NOMO-1 (cell line): ENCODE results near the gene S100PBP.

Experiments used
- DNase-seq, 2 experiments: peaks; one replicate each; lab custom pipeline; 2025; ENCODE audit not compliant: unreplicated experiment in 2 of 2; lab: John Stamatoyannopoulos, UW

Gene S100PBP

DNA sequence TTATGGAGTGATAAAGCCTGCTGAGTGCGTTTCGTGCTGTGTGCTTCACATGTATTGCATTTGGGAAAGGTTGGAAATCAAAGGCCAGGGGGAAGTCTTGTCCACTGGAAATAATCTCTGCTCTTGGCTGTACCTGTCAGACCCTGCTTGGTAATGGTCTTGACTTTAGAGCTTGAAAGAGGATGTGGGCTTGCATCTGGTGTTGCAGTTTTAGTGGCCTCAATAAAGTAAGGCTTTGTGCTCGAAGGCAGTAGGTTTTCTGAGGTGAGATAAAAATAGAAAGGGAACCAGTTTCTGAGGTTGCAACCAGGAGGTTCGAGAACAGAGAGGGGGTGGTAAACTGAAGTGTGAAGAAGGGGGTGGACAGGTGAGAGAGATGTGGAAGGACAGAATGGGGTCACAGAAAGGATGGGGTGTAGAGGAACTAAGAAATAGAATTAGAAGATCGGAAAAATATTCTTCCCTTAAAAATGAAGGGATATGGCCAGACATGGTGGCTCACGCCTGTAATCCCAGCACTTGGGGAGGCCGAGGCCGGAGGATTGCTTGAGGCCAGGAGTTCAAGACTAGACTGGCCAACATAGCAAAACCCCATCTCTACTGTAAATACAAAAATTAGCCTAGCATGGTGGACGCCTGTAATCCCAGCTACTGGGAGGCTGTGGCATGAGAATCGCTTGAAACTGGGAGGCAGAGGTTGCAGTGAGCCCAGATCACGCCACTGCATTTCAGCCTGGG is 1.5 kb downstream of the S100PBP start:
- peak; percentile 76 to 79 for DNase-seq

DNA sequence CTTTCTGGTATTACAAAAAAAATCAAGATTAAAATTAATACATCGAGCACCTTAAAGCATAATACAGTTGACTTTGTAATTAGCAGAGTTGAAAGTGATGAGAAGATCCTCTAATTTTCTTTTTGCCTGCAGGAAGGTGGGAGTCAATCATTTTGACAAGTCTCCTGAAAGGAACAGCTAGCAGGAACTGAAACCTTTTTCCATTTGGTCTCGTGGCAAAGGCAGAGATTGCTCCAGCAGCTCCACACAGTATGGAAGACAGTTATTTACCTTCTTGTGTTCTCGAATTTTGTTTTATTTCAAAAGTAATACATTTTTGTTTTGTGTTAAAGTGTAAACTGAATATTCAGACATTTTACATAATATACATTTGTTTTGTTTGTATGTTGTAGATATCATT is 7.7 kb downstream of the S100PBP start:
- no peak for DNase-seq

DNA sequence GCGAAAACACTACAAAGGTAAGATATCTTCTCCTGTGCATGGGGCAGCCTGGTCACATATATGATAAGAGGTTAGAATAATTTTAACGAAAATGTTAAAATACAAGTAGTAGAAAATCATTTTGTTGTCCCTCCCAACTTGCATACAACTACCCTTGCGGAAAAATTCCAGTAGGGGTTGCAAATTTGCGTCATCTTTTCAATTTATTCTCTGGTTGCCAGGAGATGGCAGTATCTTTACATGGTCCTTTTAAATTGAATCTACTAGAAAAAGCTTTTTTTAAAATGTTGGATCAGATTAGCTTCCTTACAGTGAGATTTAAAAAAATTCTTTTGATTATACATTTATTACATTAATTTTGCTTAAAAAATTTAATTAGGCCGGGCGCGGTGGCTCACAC is 10.9 kb downstream of the S100PBP start:
- no peak for DNase-seq

DNA sequence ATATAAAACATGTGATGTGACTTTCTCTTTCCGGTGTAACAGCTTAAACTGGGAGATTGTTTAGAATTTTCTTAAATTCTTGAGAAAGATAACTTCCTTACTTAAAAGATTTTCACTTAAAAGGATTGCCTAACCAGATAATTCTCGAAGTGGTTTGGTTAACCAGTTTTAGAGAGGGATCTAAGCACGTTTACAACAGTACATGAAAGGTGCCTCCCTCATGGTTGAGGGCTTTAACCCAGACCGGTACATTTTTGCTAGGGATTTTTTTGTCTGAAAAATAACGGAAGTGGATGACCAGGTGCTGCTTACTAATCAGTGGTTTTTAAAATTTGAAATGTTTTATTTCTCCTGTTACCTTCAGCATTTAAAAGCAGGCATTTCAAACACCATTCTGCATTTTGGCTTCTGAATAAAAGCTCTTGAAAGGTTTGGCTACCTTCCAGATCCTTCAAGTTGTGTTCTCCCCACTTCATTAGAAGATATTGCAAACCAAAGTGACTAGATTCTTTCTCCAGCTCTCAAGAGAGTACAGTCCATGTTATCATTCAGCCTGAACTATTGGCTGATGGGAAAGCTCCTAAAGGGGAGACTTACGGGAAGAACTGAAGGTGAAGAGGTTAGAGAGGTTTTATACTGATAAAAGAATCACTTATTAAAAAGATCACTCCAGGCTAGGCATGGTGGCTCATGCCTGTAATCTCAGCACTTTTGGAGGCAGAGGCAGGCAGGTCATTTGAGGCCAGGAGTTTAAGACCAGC is 12.8 kb downstream of the S100PBP start:
- DNase-seq: no peak

DNA sequence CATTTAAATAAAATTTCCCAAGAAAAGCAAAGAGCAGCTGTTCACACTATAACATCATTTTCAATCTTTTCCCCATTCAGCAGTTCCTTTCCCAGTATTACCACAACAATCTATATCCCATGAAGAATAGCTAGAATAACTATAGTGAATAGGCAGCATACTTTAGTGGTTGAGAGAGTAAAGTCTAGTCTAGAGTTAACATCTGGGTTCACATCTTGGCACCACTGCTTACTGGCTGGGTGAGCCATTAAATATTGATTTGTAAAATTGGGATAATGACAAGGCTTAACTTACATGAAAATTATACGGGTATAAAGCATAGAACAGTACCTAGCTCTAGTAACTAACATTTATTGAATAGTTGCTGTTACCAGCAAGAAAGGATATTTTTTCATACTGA is 14.4 kb downstream of the S100PBP start:
- DNase-seq: no peak

DNA sequence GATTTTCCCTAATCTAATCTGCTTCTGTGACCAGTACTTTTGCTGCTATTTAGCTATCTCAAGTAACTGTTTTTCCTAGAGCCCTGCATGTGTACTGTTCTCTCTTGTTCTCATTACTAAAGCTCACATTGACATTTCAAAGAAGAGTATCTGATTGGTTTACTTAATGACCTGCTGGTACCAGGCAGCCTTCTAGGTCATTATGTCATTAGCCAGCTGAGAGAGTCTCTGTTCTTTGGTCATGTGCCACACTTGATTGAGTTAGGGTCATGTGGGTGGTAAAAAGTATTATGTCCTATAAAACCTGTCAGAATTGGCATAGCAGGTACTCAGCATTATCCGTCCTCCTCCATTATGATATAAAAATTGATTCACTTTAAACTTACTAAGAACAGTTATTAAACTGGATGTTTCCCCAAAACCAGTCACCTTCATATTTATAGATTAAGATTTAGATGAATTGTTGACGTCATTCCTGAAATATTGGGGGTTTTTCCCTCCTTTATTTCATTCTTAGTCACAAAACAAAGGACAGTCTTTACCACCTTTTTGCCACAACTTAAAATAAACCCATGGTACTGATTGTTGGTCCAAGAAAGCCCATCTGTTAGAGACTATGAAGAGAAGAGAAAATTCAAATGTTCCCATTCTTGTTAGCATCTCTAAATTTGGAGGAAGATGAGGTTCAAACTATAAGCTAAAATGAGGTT is 31.1 kb downstream of the S100PBP start:
- no peak for DNase-seq

DNA sequence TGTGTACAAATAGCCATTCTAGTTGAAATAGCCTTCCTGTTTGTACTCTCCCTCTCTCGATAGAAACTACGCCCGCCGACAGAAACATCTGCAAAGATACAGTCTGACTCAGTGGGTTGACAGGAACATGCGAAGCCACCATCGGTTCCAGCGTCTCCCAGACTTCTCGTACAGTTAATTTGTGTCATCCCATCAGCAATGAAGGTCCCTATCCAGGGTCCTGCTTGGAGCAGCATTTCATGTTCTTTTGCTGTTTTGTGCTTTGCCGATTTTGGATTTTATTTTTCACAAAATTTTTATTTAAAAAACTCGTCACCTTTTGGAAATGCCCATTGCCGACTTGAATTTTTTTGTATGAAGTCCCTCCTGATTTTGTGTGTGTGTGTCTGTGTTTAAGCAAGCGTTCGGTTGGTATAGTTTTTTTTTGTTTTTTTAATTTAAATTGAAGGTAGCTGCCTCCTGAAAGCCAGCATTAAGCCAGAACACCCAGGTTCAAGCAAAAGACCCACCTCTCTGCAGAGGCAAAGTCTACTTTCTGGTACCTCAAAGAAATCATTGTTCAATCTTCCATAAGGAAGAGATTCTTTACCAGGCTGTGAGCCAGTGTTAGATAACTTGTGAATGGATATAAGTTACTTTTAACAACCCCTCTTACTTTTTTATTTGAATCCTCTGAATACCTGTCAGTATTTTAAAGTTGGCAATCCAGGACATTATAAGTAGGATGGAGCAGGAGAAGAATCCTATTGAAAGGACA is 38.6 kb downstream of the S100PBP start:
- no peak for DNase-seq

DNA sequence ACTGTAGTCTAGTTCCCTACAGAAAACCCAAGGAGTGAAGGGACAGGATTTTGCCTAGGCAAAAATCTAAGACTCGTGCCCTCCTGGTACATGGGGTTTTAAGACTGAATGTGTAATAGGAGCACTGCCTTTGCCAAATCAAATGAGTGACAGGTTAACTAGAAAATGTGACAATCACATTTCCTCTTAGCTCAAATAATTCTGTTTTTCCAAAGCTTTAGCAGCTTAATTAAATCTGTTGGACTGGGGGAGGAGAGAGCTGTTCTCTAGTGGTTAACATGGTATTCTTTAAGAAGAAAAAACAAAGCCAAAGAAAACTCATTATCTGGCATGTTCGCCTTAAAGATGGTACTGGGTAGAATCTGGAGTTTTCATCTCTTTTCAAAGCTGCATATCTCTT is 40.7 kb downstream of the S100PBP start:
- no peak for DNase-seq

DNA sequence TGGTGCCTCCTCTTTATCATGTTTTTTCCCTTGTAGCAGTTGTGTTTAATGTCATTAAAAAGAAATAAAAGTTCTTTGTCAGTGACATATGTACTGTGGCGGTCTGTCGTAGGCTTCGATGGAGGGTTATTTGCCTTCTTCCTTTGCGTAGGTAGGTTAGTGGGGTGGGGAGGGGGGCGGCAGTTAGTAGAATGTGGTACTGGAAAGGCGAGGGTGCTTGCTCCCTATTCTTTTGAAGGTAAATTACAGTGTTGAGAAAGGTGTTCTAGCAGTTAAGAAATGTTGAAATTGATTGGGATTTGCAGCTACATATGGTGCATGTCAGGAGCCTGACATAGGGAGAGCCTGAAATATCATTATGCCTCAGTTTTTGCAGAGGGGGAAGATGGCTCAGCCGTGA is 41.3 kb downstream of the S100PBP start:
- DNase-seq: no peak

DNA sequence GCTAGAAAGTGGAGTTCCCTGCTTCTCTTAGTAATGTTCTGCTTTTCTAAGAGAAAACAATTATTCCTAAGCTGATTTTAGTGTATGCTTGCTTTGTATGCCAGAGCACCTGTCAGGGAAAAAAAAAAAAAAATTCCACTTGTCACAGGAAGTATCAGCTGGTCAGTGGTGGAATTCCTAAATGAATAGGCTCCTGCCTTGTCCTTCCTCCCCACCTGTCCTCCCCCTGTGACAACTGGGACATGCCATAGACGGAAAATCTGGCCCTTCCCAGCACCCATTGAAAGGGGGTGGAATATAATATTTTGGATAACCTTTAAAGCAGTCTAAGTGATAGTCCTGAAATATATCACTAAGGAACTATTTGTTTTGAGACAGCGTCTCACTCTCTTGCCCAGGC is 42.5 kb downstream of the S100PBP start:
- DNase-seq: no peak

DNA sequence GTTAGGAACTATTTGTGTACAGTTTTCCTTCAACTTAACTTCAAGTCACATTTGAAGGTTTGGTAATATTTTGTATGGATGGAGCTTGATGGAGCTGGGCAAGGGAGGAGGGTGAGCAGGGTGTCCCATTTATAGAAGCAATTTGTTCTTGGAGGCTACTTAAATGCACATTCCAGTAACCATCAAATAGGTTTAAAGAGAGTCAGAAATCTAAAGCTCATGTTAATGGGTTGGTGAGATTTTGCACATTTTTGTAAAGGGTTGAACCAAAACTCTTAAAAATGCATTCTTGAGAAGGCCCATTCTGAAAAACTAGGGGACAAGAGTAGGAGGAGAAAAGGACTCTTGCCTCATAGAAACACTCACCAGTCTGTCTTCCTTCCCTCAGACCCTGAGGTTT is 43.1 kb downstream of the S100PBP start:
- no peak for DNase-seq

DNA sequence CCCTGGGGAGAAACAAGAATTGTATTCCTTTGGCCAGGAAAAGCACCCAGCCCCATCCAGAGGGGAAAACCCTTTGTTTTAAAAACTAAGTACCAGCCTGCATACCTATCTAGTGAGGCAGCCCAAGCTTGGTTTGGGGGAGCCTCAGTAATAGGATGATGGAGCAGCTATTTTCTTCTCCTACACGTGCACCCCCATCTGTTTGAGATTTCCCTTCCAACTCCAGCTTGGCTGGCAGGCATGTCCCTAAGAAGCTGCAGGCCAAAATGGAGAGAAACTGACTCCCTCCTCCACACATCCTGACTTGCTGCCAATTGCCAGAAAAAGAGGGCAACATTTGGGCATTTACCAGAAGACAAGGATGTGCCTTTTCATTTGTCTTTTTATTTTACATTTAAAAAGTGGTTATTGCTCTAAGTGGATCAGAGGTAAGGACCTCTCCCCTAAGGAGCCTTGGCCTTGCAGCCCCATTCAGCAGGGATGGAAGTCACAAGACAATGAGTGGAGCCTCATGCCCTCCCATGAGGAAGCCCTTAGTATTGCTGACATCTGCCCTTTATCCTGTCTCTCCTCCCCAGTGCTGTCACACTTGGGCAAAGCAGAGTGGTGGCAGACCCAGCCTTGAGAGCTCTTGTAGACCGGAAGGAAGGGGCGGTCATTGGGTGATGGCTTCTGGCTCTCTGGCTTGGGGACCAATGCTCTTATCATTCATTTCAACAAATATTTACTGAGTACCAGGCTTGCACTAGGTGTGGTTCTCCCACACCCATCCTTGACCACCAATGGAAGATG is 44.6 kb downstream of the S100PBP start:
- DNase-seq: no peak

DNA sequence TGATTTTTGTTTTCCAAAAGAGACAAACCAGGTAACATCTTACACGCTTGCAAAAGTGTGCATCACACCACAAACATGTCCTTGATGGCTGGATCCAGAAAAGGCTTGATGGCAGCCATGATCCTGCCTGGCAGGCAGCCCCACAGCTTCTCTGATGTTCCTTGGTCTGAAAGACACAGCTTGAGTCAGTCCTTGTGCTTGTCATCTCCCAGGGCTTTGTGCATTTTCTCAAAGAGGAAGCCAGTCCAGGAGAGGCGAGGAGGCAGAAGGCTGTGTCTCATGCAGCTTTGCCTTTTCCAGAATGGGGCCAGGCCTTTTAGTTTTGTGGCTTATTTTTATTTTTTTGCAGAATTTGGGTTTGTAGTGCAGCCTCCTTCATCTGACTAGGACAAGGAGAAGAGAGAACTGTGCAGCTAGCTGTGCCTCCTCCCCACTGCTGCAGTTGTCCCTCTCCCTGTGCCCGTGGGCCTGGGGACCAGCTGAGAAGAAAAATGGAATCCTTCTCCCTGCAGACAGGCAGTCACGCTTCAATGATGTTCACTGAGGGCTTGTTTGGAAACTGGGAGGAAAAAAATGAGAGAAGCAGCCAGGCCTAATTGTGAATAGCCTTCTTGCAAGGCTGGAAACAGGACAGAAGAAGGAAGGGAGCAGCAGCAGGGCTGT is 45.9 kb downstream of the S100PBP start:
- no peak for DNase-seq

DNA sequence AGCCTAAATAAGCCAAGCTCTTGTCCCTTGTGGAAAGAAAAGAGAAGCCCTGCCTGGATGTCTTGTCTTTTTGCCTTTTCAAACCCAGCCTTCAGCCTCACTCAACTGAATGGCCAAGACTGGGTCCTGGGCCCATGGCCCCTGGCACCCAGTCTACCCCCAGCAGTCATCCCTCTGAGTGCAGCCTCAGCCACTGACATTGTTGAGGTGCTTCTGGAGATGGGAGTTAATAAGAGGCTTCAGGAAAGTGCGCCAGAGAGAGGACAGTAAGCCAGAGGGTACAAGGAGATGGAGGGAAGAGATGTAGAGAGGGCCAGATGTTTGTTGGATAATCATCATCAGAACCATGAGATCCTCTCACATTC is 46.4 kb downstream of the S100PBP start:
- DNase-seq: no peak

DNA sequence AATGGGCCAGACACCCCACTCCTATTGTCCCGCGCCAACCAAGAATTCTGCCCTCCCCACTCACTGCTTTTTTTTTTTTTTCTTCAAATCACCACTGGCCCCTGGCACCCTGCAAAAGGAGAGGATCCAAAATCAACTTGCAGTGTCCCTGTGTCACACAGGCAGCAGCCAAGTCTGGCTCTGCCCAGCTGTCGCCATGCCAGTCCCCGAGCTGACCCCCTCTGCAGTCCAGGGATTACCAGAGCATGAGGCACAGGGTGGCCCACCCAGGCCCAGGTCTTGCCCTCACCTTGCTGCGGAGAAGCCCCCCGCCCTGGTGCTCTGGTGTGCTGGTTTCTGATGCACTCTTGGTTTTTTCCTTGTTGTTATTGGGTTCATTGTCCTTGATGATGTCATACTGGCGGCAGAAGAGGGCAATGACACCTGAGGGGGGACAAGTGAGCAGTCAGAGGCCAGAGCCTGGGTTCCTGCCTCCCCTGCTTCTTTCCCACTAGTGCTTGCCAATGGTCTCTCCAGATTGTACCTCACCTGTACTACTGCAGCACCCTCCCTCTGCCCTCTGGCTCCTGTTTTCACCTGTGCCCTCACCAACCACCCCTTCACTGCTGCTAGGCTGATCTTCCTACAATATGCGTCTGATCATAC is 47.0 kb downstream of the S100PBP start:
- DNase-seq: no peak

DNA sequence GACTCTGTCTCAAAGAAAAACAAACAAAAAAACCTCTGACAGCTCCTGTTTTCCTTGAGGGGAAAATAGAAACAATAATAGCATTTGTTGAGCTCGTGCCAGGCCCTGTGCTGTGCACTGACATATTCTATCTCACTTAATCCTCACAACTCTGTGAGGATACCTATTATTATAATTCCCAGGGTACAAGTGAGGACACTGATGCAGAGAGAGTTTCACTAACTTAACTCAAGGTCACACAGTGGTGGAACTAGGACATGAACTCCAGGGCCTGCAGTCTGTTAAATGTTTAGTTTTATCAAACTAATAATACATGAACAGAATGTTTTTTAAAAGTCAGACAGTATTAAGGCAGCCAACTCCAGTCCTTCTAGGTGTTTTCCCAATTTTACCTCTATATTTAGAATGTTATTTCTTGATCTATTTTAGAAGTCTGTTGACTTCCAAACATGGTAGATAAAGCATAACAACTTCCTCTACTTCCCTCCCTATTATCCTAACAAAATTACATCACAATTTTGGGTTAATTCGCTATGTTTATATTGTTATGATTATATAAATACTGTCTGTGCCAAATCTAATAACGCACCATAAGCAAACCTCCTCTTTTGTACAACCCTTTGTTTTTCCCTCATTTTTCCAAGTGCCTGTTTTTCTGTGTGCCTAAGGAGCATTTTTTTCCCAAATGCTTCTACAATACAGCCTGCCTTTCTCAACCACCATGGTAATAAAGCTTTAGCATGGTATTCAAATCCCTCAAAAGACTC is 48.4 kb downstream of the S100PBP start:
- DNase-seq: no peak

DNA sequence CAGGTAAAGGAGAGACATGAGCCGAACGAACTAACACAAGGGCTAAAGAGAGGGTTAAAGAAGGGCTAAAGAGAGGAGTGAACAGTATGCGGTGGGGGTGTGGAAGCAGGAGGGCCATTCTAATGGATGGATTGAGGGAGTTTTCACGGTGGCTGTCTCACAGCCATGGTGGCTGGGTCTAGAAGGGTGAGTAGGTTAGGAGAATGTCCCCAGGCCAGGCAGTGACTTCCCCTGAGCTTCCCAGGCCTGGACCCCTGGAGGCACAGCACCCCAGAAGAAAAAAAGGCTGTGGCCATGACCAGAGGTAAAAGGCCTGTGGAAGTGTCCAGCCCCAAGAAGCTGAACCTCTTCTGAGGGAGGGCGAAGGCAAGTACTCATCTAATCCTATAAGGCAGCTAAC is 49.7 kb downstream of the S100PBP start:
- no peak for DNase-seq

DNA sequence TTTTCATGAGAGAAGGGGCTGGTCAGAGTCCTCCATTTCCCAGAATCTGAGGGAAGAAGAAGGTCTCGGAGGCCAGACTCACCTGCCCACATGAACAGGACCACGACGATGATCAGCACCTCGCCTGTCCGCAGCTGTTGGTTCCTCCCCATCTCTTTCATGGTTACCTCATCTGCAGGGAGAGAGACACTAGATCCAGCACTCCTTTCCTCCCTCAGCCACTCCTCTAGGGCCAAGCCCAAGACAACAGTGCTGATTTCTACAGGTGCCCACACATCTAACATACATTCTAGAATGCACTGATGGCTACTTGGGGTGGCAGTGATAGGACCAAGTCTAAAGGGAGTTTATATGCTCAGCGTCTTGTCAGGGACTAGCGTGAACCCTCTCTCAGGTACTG is 50.2 kb downstream of the S100PBP start:
- no peak for DNase-seq

DNA sequence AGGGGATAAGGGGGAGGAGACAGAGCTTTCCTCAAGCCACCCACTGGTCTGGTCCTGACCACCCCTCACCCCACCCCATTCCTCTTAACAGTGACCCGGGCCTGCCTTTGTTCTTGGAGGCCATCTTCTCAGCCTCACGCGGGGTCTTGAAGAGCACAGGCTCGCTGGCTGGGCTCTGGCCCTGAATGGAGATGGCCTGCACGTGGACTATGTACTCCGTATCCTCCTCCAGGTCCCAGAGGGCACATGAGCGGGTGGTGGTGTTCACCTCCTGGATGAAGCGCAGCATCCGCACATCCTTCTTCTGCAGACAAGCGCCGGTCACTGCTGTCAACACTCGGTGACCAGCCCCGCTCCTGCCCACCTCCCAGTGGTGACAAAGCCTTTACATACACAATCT is 50.6 kb downstream of the S100PBP start:
- no peak for DNase-seq
